CD4-positive, alpha-beta T cell treated with Interleukin-17A for 1 hour (primary cell): ENCODE results near the gene GRAMD2B.
A peak's percentile ranks its signal among the peaks of the same experiment; 100 is the strongest.
"Not testable (repeated sequence)": the region's sequence is repeated elsewhere in the genome, so short reads cannot be mapped to it uniquely, and the experiment has no call there.

Source experiments
- DNase-seq: peaks from one replicate; pipeline ENCODE4 v3.0.0-alpha.2; 2020

The GRAMD2B gene

DNA sequence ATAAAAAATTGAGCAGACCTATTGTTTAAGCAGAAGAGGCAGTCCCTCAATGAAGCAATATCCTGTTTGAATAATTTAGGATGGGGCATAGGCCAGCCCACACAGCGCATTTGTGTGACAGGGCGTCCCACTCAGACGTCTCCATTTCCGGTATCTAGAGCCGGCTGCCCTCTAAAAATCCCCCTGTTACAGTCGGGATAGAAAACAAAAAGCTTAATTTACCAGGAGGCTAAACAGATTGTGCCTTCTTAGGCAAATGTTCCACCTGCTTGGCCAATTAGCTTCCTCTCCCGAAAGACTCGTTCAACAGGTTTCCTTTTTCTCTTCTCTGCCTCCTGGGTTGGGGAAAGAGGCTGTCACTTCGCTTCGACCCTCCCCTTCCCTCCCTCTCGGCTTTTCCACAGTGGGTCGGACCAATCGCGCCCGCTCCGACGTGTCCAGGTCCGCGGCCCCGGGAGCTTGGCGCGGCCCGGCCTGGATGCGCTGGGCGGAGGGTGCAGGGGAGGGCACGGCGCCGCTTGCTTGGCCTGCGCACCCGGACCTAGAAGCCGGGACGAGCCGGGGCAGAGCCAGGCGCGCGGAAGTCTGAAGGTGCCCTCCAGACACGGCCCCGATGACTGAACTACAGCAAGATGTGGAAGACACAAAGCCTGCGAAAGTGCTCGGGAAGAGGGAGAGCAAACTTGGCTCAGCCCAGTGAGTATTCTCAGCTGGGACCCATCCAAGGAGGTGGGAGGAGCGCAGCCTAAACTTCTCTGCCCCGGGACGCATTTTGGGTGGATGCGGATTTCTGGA, at the start of gene GRAMD2B:
Gene GRAMD2B (plus strand): TSS at position 416 of the 795 bp plus-strand sequence. CDS start 198 bp downstream, at position 614.
- peak; percentile 83 for DNase-seq

GRCh38 chr5:126374109-126374416, 49.1 kb upstream of the GRAMD2B start:
- no peak for DNase-seq

GRCh38 chr5:126376443-126376842, 46.8 kb upstream of the GRAMD2B start:
- no peak for DNase-seq

GRCh38 chr5:126377424-126377823, 45.8 kb upstream of the GRAMD2B start:
- DNase-seq, result no peak

DNA sequence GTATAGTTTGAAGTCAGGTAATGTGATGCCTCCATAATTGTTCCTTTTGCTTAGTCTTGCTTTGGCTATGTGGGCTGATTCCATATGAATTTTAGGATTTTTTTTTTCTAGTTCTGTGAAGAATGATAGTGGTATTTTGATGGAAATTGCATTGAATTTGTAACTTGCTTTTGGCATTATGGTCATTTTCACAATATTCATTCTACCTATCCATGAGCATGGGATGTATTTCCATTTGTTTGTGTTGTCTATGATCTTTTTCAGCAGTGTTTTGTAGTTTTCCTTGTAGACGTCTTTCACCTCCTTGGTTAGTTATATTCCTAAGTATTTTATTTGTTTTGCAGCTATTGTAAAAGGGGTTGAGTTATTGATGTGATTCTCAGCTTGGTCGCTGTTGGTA, 42.9 kb upstream of the GRAMD2B start:
- not testable (repeated sequence) for DNase-seq

GRCh38 chr5:126383246-126383645, 40.0 kb upstream of the GRAMD2B start:
- DNase-seq, result no peak

DNA sequence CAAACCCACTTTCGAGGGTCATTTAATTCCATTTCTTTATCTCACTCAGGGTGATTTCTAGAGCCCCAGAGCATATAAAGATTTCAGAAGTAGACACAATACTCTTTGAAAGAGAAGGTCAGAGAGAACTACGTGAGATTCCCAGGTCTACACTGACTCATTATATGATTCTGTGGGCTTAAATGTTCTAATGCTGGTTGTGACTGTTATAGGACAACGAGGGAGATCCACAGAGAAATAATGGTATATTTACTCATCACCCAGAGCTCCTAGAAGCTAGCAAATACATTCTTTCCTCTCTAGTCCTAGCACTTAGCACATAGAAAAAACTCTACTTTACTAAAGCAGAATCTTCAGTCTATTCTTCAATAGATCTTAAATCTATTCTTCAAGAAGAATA, 39.4 kb upstream of the GRAMD2B start:
- DNase-seq, result no peak

DNA sequence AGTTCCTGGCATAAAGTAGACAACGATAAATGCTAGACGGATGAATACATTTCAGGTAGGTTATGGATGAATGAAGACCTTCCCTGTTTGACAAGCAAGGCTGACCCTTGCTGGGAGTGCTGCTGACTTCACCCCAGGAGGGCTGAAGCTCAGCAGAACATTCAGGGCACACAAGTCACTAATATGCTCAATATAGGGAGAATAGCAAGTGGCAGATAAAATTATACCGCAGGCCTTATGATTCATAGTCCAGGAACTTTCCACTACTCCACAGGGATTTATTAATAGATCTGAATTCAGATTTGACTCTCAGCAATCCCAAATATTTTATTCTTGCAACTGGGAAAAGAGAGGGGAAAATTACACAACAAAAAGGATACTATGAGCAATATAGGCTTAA, 38.2 kb upstream of the GRAMD2B start:
- no peak for DNase-seq

DNA sequence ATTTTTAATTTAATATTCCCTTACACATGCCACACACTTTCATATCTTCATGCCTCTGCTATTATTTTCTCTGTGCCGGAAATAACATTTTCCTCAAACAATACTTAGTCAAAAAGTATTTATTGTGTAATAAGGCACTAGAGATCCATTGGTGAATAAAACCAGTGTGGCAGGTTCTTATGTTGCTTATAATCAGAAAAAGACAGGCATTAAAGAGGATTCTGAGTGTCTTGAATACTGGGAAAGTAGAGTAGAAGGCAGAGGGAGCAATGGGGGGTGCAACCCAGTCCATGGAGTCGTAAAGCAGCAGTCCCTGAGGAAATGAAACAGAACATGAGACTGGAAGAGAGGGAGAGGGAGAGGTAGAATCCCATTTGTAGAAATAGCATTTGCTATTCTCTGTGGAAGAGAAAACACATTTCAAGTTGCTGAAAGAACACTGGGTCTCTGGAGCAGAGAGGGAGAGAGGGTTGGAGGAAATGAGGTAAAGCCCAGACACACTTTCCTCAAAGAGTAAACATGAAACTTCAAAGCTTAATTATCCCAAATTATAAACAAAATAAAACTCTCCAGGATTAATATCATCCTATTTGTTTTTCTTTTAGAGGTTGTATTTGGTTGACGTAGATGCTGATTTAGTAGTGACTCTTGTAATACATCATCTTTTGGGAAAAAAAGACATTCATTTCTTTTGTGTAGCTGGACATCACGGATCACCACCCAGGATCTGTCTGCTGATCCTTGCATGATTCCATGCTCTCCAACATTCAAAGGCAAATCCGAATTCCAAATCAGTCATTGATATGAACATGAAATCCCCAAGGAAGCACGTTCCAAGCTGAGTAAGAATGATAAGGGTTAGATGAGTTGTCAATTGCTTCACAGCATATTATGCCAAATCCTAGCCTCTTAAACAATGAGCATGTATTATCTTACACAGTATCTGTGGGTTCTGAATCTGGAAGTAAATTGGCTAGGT, 37.4 kb upstream of the GRAMD2B start:
- DNase-seq, result no peak

GRCh38 chr5:126389179-126389578, 34.0 kb upstream of the GRAMD2B start:
- DNase-seq, result no peak

- DNase-seq, result no peak
These were observed 33.2 kb upstream of the GRAMD2B start for GRCh38 chr5:126390051-126390450.

DNA sequence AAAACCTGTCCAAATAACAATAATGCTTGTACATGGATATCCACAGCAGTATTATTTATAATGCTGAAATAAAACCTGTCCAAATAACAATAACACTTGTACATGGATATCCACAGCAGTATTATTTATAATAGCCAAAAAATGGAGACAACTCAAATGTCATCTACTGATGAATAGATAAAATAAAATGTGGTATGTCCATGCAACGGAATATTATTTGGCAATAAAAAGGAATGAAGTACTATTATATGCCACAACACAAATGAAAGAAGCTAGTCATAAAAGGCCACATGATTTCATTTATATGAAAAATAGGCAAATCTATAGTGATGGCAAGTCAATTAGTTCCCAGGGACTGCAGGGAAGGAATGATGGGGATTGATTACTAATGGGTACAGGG, 31.8 kb upstream of the GRAMD2B start:
- DNase-seq, result no peak

DNA sequence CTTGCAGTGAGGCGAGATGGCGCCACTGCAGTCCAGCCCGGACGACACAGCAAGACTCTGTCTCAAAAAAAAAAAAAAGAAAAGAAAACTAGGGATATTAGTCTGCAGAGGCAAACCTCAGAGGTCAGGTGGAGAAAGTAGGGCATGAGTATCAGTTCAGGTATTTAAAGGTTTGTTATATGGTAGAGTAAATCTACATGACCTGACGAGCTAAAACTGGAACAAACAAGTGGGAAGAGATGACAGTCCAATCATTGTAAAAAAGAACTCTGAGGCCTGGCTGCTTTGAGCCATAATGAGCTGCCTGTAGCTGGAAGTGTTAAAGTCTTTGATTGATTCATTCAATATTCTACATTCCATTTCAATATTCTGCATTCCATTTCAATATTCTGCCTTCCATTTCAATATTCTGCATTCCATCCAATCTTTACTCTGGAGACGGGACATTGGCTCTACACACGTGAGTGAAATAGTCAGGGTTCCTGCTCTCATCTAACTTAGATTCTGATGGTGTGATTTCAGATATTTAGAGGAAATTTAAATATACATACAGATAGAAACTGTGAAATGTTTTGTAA, 28.9 kb upstream of the GRAMD2B start:
- DNase-seq, result no peak

- DNase-seq, result no peak
These were observed 28.0 kb upstream of the GRAMD2B start for GRCh38 chr5:126395198-126395597.

DNA sequence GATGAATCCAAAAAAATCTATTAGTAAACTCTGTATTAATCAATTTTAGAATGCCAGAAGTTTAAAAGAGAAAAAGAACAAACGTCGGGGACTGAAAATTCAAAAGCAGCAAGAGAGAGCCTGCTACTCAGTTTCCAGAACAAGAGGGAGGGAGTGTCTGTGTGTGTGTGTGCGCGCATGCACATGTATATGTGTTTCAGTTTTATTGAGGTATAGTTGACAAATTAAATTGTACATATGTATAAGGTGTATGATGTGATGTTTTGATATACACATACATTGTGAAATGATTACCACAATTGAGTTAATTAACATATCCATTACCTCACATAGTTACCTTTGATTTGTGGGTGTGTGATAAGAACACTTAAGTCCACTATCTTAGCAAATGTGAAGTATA, 27.6 kb upstream of the GRAMD2B start:
- DNase-seq, result no peak

DNA sequence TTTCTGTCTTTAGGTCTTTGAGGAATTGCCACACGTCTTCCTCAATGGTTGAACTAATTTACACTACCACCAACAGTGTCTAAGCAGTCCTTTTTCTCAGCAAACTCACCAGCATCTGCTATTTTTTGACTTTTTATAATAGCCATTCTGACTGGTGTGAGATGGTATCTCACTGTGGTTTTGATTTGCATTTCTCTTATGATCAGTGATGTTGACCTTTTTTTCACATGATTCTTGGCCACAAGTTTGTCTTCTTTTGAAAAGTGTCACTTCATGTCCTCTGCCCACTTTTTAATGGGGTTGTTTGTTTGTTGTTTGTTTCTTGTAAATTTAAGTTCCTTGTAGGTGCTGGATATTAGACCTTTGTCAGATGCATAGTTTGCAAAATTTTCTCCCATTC, 26.5 kb upstream of the GRAMD2B start:
- DNase-seq, result not testable (repeated sequence)

DNA sequence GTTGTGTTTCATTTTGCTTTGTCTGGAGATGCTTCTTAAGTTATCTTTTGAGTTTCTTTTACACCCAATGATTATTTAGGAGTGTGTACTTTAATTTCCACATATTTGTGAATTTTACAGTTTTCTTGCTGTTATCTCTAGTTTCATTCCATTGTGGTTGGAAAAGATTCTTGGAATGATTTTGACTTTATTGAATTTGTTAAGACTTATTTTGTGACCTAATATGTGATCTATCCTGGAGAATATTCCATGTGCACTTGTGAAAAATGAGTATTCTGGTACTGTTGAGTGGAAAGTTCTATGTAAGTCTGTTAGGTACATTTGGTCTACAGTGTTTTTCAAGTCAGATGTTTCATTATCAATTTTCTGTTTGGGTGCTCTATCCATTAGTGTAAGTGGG, 24.4 kb upstream of the GRAMD2B start:
- no peak for DNase-seq

DNA sequence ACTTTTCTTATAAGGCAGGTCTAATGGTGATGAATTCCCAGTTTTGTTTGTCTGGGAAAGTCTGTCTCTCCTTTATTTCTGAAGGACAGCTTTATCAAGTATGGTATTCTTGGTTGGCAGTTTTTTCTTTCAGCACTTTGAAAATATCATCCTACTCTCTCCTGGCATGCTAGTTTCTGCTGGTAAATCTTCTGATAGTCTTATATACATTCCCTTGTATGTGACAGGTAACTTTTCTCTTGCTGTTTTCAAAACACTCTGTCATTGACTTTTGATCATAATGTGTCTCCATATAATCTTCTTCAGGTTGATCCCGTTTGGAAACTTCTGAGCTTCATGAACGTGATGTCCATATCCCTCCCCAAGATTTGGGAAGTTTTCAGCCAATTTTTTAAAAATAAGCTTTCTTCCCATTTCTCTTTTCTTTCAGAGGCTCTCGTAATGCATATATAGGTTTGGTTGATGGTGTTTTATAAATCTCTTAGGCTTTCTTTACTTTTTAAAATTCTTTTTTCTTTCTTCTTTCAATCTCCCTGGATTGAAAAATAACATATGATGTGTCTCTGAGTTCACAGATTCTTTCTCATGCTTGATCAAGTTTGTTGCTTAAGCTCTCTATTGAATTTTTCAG, 22.5 kb upstream of the GRAMD2B start:
- DNase-seq, result no peak

GRCh38 chr5:126402621-126403555, 20.3 kb upstream of the GRAMD2B start:
- DNase-seq, result no peak

- DNase-seq, result no peak
These were observed 19.3 kb upstream of the GRAMD2B start for GRCh38 chr5:126403876-126404275.

DNA sequence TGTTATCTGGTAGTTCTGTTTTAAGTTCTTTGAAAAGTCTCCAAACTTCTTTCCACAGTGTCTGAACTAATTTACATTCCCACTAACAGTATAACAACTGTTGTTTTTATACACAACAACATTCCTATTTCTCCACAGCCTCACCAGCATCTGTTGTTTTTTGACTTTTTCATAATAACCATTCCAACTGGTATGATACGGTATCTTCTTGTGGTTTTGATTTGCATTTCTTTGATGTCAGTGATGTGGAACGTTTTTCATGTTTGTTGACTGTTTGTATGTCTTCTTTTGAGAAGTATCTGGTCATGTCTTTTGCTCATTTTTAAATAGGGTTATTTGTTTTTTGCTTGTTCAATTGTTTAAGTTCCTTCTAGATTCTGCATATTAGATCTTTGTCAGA, 12.6 kb upstream of the GRAMD2B start:
- DNase-seq, result no peak

DNA sequence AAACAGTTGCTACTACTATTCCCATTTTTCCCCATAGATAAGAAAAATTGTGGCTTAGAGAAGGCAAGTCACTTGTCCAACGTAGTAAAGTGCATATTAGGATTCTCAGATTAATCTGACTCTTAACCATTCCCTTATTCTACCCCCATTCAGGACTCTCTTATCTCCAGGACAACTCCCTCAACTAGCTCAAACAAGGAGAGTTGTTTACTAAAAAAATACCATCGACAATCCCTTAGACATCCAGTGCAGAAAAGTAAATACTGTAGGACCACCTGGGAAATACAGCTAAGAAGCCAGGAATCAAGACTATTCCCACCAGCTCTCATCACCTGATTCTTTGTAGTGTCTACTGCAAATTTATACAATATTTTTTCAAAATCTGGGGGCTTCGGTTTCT, 9.4 kb upstream of the GRAMD2B start:
- DNase-seq, result no peak
